ENCODE data around the gene ADAMTS17.

DNA sequence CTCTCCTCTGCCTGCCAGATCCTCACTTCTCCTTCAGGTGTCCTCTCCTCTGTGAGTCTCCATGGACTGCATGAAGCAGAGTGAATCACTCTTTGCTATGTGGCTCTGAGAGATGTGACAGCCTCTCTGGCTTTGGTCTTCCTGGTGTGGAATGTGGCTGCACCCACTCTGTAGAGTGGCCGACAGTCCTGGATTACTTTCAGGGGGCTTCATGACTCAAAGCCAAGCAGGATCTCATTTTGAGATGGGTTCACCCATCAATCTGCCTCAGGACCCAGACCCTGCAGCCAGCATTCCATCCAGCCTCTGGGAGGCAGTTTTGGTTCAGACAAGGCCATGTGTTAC lies 386.6 kb downstream of the ADAMTS17 start:
- TF ChIP-seq, protein P1, sequence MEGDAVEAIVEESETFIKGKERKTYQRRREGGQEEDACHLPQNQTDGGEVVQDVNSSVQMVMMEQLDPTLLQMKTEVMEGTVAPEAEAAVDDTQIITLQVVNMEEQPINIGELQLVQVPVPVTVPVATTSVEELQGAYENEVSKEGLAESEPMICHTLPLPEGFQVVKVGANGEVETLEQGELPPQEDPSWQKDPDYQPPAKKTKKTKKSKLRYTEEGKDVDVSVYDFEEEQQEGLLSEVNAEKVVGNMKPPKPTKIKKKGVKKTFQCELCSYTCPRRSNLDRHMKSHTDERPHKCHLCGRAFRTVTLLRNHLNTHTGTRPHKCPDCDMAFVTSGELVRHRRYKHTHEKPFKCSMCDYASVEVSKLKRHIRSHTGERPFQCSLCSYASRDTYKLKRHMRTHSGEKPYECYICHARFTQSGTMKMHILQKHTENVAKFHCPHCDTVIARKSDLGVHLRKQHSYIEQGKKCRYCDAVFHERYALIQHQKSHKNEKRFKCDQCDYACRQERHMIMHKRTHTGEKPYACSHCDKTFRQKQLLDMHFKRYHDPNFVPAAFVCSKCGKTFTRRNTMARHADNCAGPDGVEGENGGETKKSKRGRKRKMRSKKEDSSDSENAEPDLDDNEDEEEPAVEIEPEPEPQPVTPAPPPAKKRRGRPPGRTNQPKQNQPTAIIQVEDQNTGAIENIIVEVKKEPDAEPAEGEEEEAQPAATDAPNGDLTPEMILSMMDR (conservative IDR thresholded peaks at IDR 0.05; ENCODE audit: low read length) = no peak
- no peak for TF ChIP-seq EZH2phosphoT487 (IDR thresholded peaks at IDR 0.05; ENCODE audit: borderline replicate concordance)
